Measurements from ENCODE around the gene SYT17. TPM values are rescaled to one million over a fixed set of nuclear protein-coding genes. Genes with fewer than 3 reads are reported as not detected.

SYT17 gene
- total RNA-seq, 3 donors from 2014 or later (not counting 1 experiment from before 2014, with no cell fraction given): 0.65 to 1.6 TPM; not detected in 1

DNA sequence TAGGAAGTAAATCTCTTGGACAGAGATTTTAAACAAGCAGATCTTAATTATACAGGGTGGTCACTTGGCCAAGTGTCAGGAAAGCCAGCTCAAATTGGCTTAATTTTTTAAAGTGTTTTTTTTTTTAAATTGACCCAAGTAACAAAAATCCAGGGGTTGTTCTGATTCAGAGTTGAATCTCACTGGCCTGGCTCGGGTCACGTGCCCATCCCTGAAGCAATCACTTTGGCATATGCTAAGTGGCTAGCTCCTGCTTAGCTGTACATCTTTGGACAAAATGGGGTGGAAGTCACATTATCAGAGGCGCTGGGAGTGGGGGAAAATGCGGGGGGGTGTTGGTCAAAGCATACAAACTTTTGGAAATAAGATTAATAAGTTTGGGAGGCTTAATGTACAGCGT is 141.1 kb downstream of the SYT17 start:
- DNase-seq: no peak
- no peak overlapping the region for H3K27ac Mint-ChIP-seq
- peaks cover 0 to 5% of the 10 kb centered on the region in 2 donors for H3K27me3 Mint-ChIP-seq (ENCODE audit: low read depth in 2 of 2)
- H3K9me3 ChIP-seq (ENCODE audit: control insufficient read depth, insufficient read depth, low read length): no peaks in the 10 kb centered on the region
- intact Hi-C loops (cut with micrococcal nuclease): no loop called here
- no peak for TF ChIP-seq CTCF (IDR thresholded peaks at IDR 0.05)
- H3K27ac ChIP-seq (ENCODE audit: low read length): no peak overlapping the region
- H3K4me1 ChIP-seq (ENCODE audit: control insufficient read depth, insufficient read depth, low read length): no peaks in the 10 kb centered on the region
- no peaks in the 10 kb centered on the region for H3K36me3 Mint-ChIP-seq
- no peak for ATAC-seq
- H3K4me3 ChIP-seq (ENCODE audit: low read length): no peak overlapping the region
- no peaks in the 10 kb centered on the region for H3K27me3 ChIP-seq (ENCODE audit: control insufficient read depth, insufficient read depth, low read length)
- H3K36me3 ChIP-seq (ENCODE audit: control insufficient read depth, insufficient read depth, low read length): no peaks in the 10 kb centered on the region
- H3K4me1 Mint-ChIP-seq: no peaks in the 10 kb centered on the region
- H3K9me3 Mint-ChIP-seq: no peaks in the 10 kb centered on the region
- 72% methylated on average over 5 of the region's 5 CpGs for WGBS (ENCODE audit: insufficient coverage)
- no peak overlapping the region for H3K4me3 Mint-ChIP-seq

GRCh38 chr16:19314718-19315425 is 146.8 kb downstream of the SYT17 start:
- Mint-ChIP-seq H3K27me3 (ENCODE audit: low read depth in 2 of 2) (peaks cover 0 to 2% of the 10 kb centered on the region in 2 donors), H3K36me3 (no peaks in the 10 kb centered on the region), H3K9me3 (no peaks in the 10 kb centered on the region), H3K4me1 (no peaks in the 10 kb centered on the region), H3K4me3 (no peak overlapping the region), H3K27ac (no peak overlapping the region)
- ATAC-seq (no peak), DNase-seq (no peak)
- Histone ChIP-seq H3K27ac (ENCODE audit: low read length) (no peak overlapping the region), H3K36me3 (ENCODE audit: control insufficient read depth, insufficient read depth, low read length) (no peaks in the 10 kb centered on the region), H3K4me1 (ENCODE audit: control insufficient read depth, insufficient read depth, low read length) (no peaks in the 10 kb centered on the region), H3K9me3 (ENCODE audit: control insufficient read depth, insufficient read depth, low read length) (no peaks in the 10 kb centered on the region), H3K27me3 (ENCODE audit: control insufficient read depth, insufficient read depth, low read length) (no peaks in the 10 kb centered on the region), H3K4me3 (ENCODE audit: low read length) (no peak overlapping the region)
- intact Hi-C loops (cut with micrococcal nuclease): no loop called here
- 79% methylated on average over 2 of the region's 2 CpGs for WGBS (ENCODE audit: insufficient coverage)
- no peak for TF ChIP-seq CTCF (IDR thresholded peaks at IDR 0.05)

DNA sequence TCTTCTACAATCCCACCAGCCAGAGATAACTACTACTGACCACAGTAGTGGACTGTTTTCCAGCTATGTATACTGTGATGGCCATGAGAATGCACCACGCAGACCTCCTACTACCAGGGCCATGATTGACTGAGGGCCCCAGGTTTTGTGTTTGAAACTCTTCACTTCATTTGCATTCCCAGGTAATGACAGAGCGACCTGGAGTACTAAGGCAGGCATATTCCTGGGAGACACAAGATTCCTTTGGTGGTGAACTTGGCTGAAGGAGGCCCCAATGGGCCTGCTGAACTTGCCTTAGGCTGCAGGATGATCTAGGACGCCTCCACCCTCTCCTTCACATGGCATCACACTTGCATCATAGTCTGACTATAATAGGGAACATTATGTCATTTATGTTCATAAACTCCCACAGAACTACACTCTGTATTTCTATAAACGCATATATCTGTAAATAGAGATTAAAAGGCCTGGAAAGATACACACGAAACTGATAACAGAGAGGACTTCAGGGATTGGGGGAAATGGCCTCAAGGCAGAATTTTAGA is 147.9 kb downstream of the SYT17 start:
- intact Hi-C loops (cut with micrococcal nuclease): no loop called here
- no peak overlapping the region for H3K27ac ChIP-seq (ENCODE audit: low read length)
- no peaks in the 10 kb centered on the region for H3K36me3 ChIP-seq (ENCODE audit: control insufficient read depth, insufficient read depth, low read length)
- DNase-seq: no peak
- no peaks in the 10 kb centered on the region for H3K9me3 ChIP-seq (ENCODE audit: control insufficient read depth, insufficient read depth, low read length)
- Mint-ChIP-seq H3K27ac (no peak overlapping the region), H3K27me3 (ENCODE audit: low read depth in 2 of 2) (peaks cover 0 to 2% of the 10 kb centered on the region in 2 donors), H3K4me1 (no peaks in the 10 kb centered on the region), H3K4me3 (no peak overlapping the region), H3K36me3 (no peaks in the 10 kb centered on the region), H3K9me3 (no peaks in the 10 kb centered on the region)
- 85% methylated on average over 4 of the region's 5 CpGs for WGBS (ENCODE audit: insufficient coverage)
- no peak overlapping the region for H3K4me3 ChIP-seq (ENCODE audit: low read length)
- no peak for ATAC-seq
- no peaks in the 10 kb centered on the region for H3K4me1 ChIP-seq (ENCODE audit: control insufficient read depth, insufficient read depth, low read length)
- no peaks in the 10 kb centered on the region for H3K27me3 ChIP-seq (ENCODE audit: control insufficient read depth, insufficient read depth, low read length)
- TF ChIP-seq CTCF (IDR thresholded peaks at IDR 0.05): no peak

DNA sequence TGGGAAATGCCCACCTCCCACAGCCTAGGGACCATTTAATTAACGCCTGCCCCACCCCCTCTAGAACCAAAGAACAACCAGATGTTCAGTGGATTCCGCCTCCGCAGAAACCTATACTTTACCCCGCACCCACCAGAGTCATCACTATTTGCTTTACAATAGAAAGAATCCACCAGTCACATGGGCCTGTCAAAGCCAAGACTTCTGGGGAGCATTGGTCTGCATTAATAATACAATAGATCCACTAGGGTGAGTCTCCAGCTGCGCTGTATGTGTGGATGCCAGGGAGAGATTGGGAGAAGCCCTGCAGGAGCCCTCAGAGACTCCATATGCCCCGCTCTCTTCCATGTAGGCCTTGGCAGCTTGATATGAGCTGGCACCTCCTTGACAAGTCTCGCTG is 148.8 kb downstream of the SYT17 start:
- Histone ChIP-seq H3K4me3 (ENCODE audit: low read length) (no peak overlapping the region), H3K9me3 (ENCODE audit: control insufficient read depth, insufficient read depth, low read length) (no peaks in the 10 kb centered on the region), H3K36me3 (ENCODE audit: control insufficient read depth, insufficient read depth, low read length) (no peaks in the 10 kb centered on the region), H3K27me3 (ENCODE audit: control insufficient read depth, insufficient read depth, low read length) (no peaks in the 10 kb centered on the region), H3K27ac (ENCODE audit: low read length) (no peak overlapping the region), H3K4me1 (ENCODE audit: control insufficient read depth, insufficient read depth, low read length) (no peaks in the 10 kb centered on the region)
- no peak for ATAC-seq
- no peaks in the 10 kb centered on the region for H3K4me1 Mint-ChIP-seq
- TF ChIP-seq CTCF (IDR thresholded peaks at IDR 0.05): no peak
- H3K27ac Mint-ChIP-seq: no peak overlapping the region
- DNase-seq: no peak
- H3K27me3 Mint-ChIP-seq (ENCODE audit: low read depth in 2 of 2): peaks cover 0 to 2% of the 10 kb centered on the region in 2 donors
- H3K4me3 Mint-ChIP-seq: no peak overlapping the region
- no peaks in the 10 kb centered on the region for H3K9me3 Mint-ChIP-seq
- H3K36me3 Mint-ChIP-seq: no peaks in the 10 kb centered on the region
- WGBS (ENCODE audit: insufficient coverage): 66% methylated on average over 7 of the region's 7 CpGs
- intact Hi-C loops (cut with micrococcal nuclease): no loop called here
